Hepatocyte (in vitro differentiated cells): ENCODE data around the gene OBP2A. TPM values are rescaled to one million over a fixed set of nuclear protein-coding genes. Genes with fewer than 3 reads are reported as not detected.

Source experiments
- DNase-seq: peaks from one replicate; pipeline ENCODE4 v3.0.0-alpha.2; 2016; ENCODE audit warnings: low spot score
- H2AFZ ChIP-seq: fragments of 200-600 bp; sonication (generic); 2 replicates; pipeline ENCODE4 v1.6.0; 2016; ENCODE audit warnings: antibody characterized with exemption, mild to moderate bottlenecking
- H3K27ac ChIP-seq: fragments of 200-600 bp; sonication (generic); 2 replicates; pipeline ENCODE4 v1.5.1; 2016; ENCODE audit warnings: mild to moderate bottlenecking
- H3K27me3 ChIP-seq: fragments of 200-600 bp; sonication (generic); 2 replicates; pipeline ENCODE4 v1.6.1; 2016
- H3K36me3 ChIP-seq: fragments of 200-600 bp; sonication (generic); replicated peaks from 2 replicates; pipeline ENCODE4 v1.5.1; 2016; ENCODE audit warnings: low read depth; ENCODE audit not compliant: insufficient read depth
- H3K4me1 ChIP-seq: fragments of 200-600 bp; sonication (generic); 2 replicates; pipeline ENCODE4 v1.5.1; 2016; ENCODE audit warnings: mild to moderate bottlenecking, moderate library complexity; ENCODE audit not compliant: insufficient read depth
- H3K4me2 ChIP-seq: fragments of 200-600 bp; sonication (generic); 2 replicates; pipeline ENCODE4 v1.6.0; 2016
- H3K4me3 ChIP-seq: fragments of 200-600 bp; sonication (generic); 2 replicates; pipeline ENCODE4 v1.5.1; 2016; ENCODE audit warnings: mild to moderate bottlenecking
- H3K79me2 ChIP-seq: fragments of 200-600 bp; sonication (generic); 2 replicates; pipeline ENCODE4 v1.6.0; 2017; ENCODE audit warnings: mild to moderate bottlenecking
- H3K9me2 ChIP-seq: fragments of 200-600 bp; sonication (generic); replicated peaks from 2 replicates; pipeline ENCODE4 v1.6.0; 2017; ENCODE audit warnings: mild to moderate bottlenecking; ENCODE audit not compliant: insufficient read depth
- H3K9me3 ChIP-seq: fragments of 200-600 bp; sonication (generic); 2 replicates; pipeline ENCODE4 v1.5.1; 2016; ENCODE audit warnings: low read depth, mild to moderate bottlenecking
- H4K20me1 ChIP-seq: fragments of 200-600 bp; sonication (generic); 2 replicates; pipeline ENCODE4 v1.6.0; 2016; ENCODE audit warnings: mild to moderate bottlenecking; ENCODE audit not compliant: insufficient read depth, poor library complexity, severe bottlenecking
- CTCF ChIP-seq: fragments of 200-600 bp; sonication (generic); IDR thresholded peaks from 2 replicates; pipeline ENCODE4 v1.5.1; 2016; ENCODE audit warnings: antibody characterized with exemption, mild to moderate bottlenecking; ENCODE audit not compliant: poor library complexity
- EZH2 ChIP-seq: fragments of 200-600 bp; sonication (generic); IDR thresholded peaks from 2 replicates; pipeline ENCODE4 v1.6.1; 2016; ENCODE audit warnings: antibody characterized with exemption, mild to moderate bottlenecking, borderline replicate concordance
- EZH2phosphoT487 ChIP-seq: fragments of 200-600 bp; sonication (generic); IDR thresholded peaks from one replicate; pipeline ENCODE4 v1.6.1; 2018; ENCODE audit warnings: antibody characterized with exemption, mild to moderate bottlenecking, low read depth, moderate library complexity; ENCODE audit not compliant: unreplicated experiment, severe bottlenecking
- WGBS: methylation state at CpG from one replicate; pipeline ENCODE4 v1.1.6; 2016; ENCODE audit warnings: low lambda C conversion rate; ENCODE audit errors: missing lambda C conversion rate; 5-methylcytosine and 5-hydroxymethylcytosine counted together
- polyA plus RNA-seq: library from polyadenylated mRNA; unstranded; fragments of >200 nt; fragmentation: Nextera tagmentation; extraction: Ambion mirVana; gene quantifications from 2 replicates; pipeline ENCODE4 v1.2.1, GENCODE V29; 2016
- total RNA-seq: library from RNA; depleted of rRNA; stranded (reverse); fragments of >200 nt; gene quantifications from 2 replicates; pipeline ENCODE4 v1.2.3, GENCODE V29; 2014

The OBP2A gene
- total and polyA plus RNA-seq, 2 experiments from 2014 or later, result not detected

- no peak for TF ChIP-seq CTCF
- TF ChIP-seq EZH2, result no peak
- no peak for TF ChIP-seq EZH2phosphoT487
- H3K27me3 ChIP-seq, result no peaks in the 10 kb centered on the region
- 82% methylated on average over 10 of the region's 10 CpGs for WGBS
Observed at GRCh38 chr9:135566552-135566951, 20.6 kb downstream of the OBP2A start.

GRCh38 chr9:135567311-135567710, 21.4 kb downstream of the OBP2A start:
- no peak for DNase-seq
- H2AFZ ChIP-seq, result no peak overlapping the region
- no peaks in the 10 kb centered on the region for H3K9me3 ChIP-seq
- no peak overlapping the region for H3K27ac ChIP-seq
- no peaks in the 10 kb centered on the region for H3K36me3 ChIP-seq
- no peaks in the 10 kb centered on the region for H3K9me2 ChIP-seq
- WGBS, result 82% methylated on average over 9 of the region's 9 CpGs
- no peaks in the 10 kb centered on the region for H3K27me3 ChIP-seq
- TF ChIP-seq EZH2phosphoT487 (no peak), CTCF (no peak), EZH2 (no peak)
- no peaks in the 10 kb centered on the region for H4K20me1 ChIP-seq
- H3K4me2 ChIP-seq, result no peak overlapping the region
- H3K4me1 ChIP-seq, result no peaks in the 10 kb centered on the region
- H3K4me3 ChIP-seq, result no peak overlapping the region
- H3K79me2 ChIP-seq, result no peaks in the 10 kb centered on the region

More at GRCh38 chr9:135566552-135566951, 20.6 kb downstream of the OBP2A start:
- no peaks in the 10 kb centered on the region for H3K79me2 ChIP-seq
- no peaks in the 10 kb centered on the region for H3K9me2 ChIP-seq
- no peak overlapping the region for H3K4me2 ChIP-seq
- no peaks in the 10 kb centered on the region for H4K20me1 ChIP-seq
- no peak overlapping the region for H3K4me3 ChIP-seq
- H3K4me1 ChIP-seq, result no peaks in the 10 kb centered on the region
- H3K36me3 ChIP-seq, result no peaks in the 10 kb centered on the region
- H3K27ac ChIP-seq, result no peak overlapping the region
- DNase-seq, result no peak
- no peak overlapping the region for H2AFZ ChIP-seq
- H3K9me3 ChIP-seq, result no peaks in the 10 kb centered on the region

- no peaks in the 10 kb centered on the region for H3K79me2 ChIP-seq
- WGBS, result 96% methylated on average over 6 of the region's 6 CpGs
- H3K9me2 ChIP-seq, result no peaks in the 10 kb centered on the region
- TF ChIP-seq EZH2phosphoT487 (no peak), CTCF (no peak), EZH2 (no peak)
- DNase-seq, result no peak
- H3K4me3 ChIP-seq, result no peak overlapping the region
- no peaks in the 10 kb centered on the region for H3K27me3 ChIP-seq
- H3K4me1 ChIP-seq, result no peaks in the 10 kb centered on the region
- no peaks in the 10 kb centered on the region for H3K36me3 ChIP-seq
- H3K9me3 ChIP-seq, result no peaks in the 10 kb centered on the region
- H3K27ac ChIP-seq, result no peak overlapping the region
- no peak overlapping the region for H3K4me2 ChIP-seq
- no peak overlapping the region for H2AFZ ChIP-seq
- H4K20me1 ChIP-seq, result no peaks in the 10 kb centered on the region
Observed at GRCh38 chr9:135568026-135568425, 22.1 kb downstream of the OBP2A start.

GRCh38 chr9:135570456-135570855, 24.5 kb downstream of the OBP2A start:
- H3K9me3 ChIP-seq, result no peaks in the 10 kb centered on the region
- no peak for TF ChIP-seq EZH2
- TF ChIP-seq CTCF, result no peak
- no peak for TF ChIP-seq EZH2phosphoT487
- H3K4me3 ChIP-seq, result no peak overlapping the region
- H3K4me2 ChIP-seq, result no peak overlapping the region
- H3K79me2 ChIP-seq, result no peaks in the 10 kb centered on the region
- no peaks in the 10 kb centered on the region for H3K9me2 ChIP-seq
- DNase-seq, result no peak
- no peaks in the 10 kb centered on the region for H4K20me1 ChIP-seq
- H2AFZ ChIP-seq, result no peak overlapping the region
- no peaks in the 10 kb centered on the region for H3K36me3 ChIP-seq
- no peak overlapping the region for H3K27ac ChIP-seq
- no peaks in the 10 kb centered on the region for H3K27me3 ChIP-seq
- WGBS, result 32% methylated on average over 3 of the region's 3 CpGs
- no peaks in the 10 kb centered on the region for H3K4me1 ChIP-seq
